Ovary (tissue), 9 donors: ENCODE results near the gene CDV3. TPM values are rescaled to one million over a fixed set of nuclear protein-coding genes. Genes with fewer than 3 reads are reported as not detected.

ENCODE experiments used
- DNase-seq, 5 donors: peaks; one replicate each; pipeline ENCODE4 v3.0.0-alpha.2; 2019 to 2020
- H3K27ac ChIP-seq, 2 donors: fragments of 200-600 bp; one replicate each; pipeline versions ENCODE4 v1.5.1 to v1.8.0; 2019 to 2022
- H3K27me3 ChIP-seq: fragments of 200-600 bp; one replicate; pipeline ENCODE4 v1.8.0; 2022
- H3K36me3 ChIP-seq: fragments of 200-600 bp; sonication (generic); one replicate; pipeline ENCODE4 v1.5.1; 2019
- H3K4me1 ChIP-seq: one replicate; pipeline ENCODE4 v1.8.1; 2013; ENCODE audit warnings: mild to moderate bottlenecking, moderate library complexity; ENCODE audit not compliant: insufficient read depth
- H3K4me3 ChIP-seq: fragments of 200-600 bp; sonication (generic); one replicate; pipeline ENCODE4 v1.5.1; 2017
- H3K9me3 ChIP-seq, 2 donors: fragments of 200-600 bp in 1 of 2; sonication (generic) in 1 of 2; one replicate each; pipeline versions ENCODE4 v1.5.1 to v1.8.1; 2013 to 2019; ENCODE audit warnings: mild to moderate bottlenecking in 1 of 2, moderate library complexity in 1 of 2
- EP300 ChIP-seq: sonication (generic); formaldehyde crosslinking; IDR thresholded peaks from one replicate; pipeline ENCODE4 v1.6.1; 2017; ENCODE audit warnings: antibody characterized with exemption
- POLR2A ChIP-seq: fragments of 450-650 bp; IDR thresholded peaks from one replicate; pipeline ENCODE4 v1.6.1; 2017; ENCODE audit warnings: antibody characterized with exemption, mild to moderate bottlenecking, moderate library complexity
- WGBS, 3 donors: extraction: QIAGEN DNeasy Blood & Tissue Kit in 1 of 3; methylation state at CpG; one replicate each; pipeline versions ENCODE4 v1.1.5 to v1.1.7; 2013 to 2017; 5-methylcytosine and 5-hydroxymethylcytosine counted together
- intact Hi-C, 4 donors: fragments of 100-400 bp; cut with DNase I; formaldehyde crosslinking; loops; one replicate each; pipeline versions ENCODE4 v1.11.0 to v1.15.1; 2022 to 2023
- polyA plus RNA-seq, 2 donors: library from polyadenylated mRNA; stranded (reverse); fragments of 200-250 nt in 1 of 2; fragments of 350-450 nt in 1 of 2; fragmentation: Illumina TruSeq in 1 of 2; extraction: RNeasy Lipid Tissue Mini Kit (QIAGEN cat#74804) in 1 of 2; gene quantifications; one replicate each; pipeline ENCODE4 v1.2.3, GENCODE V29; 2013 to 2014
- total RNA-seq, 7 donors: library from RNA; depleted of rRNA in 2 of 7; stranded (reverse); fragments of >200 nt in 2 of 7; fragmentation: NEBNext Ultra II Directional in 3 of 7; extraction: Animal tissue kit (Norgen Biotek cat#: 25700) in 3 of 7; gene quantifications; one replicate each; pipeline versions ENCODE4 v1.1.0 to v1.2.4, GENCODE V29; 2016 to 2023
- TF ChIP-seq, protein P1 (sequence below), 3 donors: fragments of 450-650 bp in 2 of 3; fragments of 200-600 bp in 1 of 3; IDR thresholded peaks; one replicate each; pipeline versions ENCODE4 v1.5.1 to v1.8.0; 2016 to 2022; ENCODE audit warnings: antibody characterized with exemption in 3 of 3, mild to moderate bottlenecking in 1 of 3
- donor health status: DM: no; HTN: no; CAD: no; lungs with moderate emphysema.
- donor health status: DM: no; HTN: no; CAD: no.
- donor health status: Bipolar disorder and iron deficiency.
- donor health status: DM: yes; HTN: yes; CAD: no.
- donor health status: DM: no; HTN: no; CAD: no.
- donor health status: DM: yes; HTN: yes; CAD: no.

The CDV3 gene
- total and polyA plus RNA-seq, 9 donors = 51.3 to 168 (median 134) TPM

GRCh38 chr3:133595341-133595740, 21.9 kb downstream of the CDV3 start:
- intact Hi-C loops = no loop called here
- Histone ChIP-seq H3K27me3 (no peaks in the 10 kb centered on the region), H3K36me3 (no peaks in the 10 kb centered on the region), H3K4me1 (no peaks in the 10 kb centered on the region), H3K4me3 (no peak overlapping the region), H3K9me3 (no peaks in the 10 kb centered on the region), H3K27ac (no peak overlapping the region)
- WGBS, 3 donors = 80 to 89% (median 80%) methylated on average over 1 of the region's 1 CpG
- TF ChIP-seq, protein P1, sequence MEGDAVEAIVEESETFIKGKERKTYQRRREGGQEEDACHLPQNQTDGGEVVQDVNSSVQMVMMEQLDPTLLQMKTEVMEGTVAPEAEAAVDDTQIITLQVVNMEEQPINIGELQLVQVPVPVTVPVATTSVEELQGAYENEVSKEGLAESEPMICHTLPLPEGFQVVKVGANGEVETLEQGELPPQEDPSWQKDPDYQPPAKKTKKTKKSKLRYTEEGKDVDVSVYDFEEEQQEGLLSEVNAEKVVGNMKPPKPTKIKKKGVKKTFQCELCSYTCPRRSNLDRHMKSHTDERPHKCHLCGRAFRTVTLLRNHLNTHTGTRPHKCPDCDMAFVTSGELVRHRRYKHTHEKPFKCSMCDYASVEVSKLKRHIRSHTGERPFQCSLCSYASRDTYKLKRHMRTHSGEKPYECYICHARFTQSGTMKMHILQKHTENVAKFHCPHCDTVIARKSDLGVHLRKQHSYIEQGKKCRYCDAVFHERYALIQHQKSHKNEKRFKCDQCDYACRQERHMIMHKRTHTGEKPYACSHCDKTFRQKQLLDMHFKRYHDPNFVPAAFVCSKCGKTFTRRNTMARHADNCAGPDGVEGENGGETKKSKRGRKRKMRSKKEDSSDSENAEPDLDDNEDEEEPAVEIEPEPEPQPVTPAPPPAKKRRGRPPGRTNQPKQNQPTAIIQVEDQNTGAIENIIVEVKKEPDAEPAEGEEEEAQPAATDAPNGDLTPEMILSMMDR (IDR thresholded peaks at IDR 0.05) = no peak
- TF ChIP-seq EP300 (no peak), POLR2A (no peak)
- no peak for DNase-seq

GRCh38 chr3:133598405-133598804, 24.9 kb downstream of the CDV3 start:
- TF ChIP-seq EP300 (no peak), POLR2A (no peak)
- TF ChIP-seq, protein P1 (IDR thresholded peaks at IDR 0.05) = no peak
- Histone ChIP-seq H3K4me1 (no peaks in the 10 kb centered on the region), H3K36me3 (no peaks in the 10 kb centered on the region), H3K27me3 (no peaks in the 10 kb centered on the region), H3K9me3 (no peaks in the 10 kb centered on the region), H3K4me3 (no peak overlapping the region), H3K27ac (no peak overlapping the region)
- 90 to 95% (median 94%) methylated on average over 3 of the region's 3 CpGs for WGBS, 3 donors
- DNase-seq = no peak
- intact Hi-C loops = no loop called here

DNA sequence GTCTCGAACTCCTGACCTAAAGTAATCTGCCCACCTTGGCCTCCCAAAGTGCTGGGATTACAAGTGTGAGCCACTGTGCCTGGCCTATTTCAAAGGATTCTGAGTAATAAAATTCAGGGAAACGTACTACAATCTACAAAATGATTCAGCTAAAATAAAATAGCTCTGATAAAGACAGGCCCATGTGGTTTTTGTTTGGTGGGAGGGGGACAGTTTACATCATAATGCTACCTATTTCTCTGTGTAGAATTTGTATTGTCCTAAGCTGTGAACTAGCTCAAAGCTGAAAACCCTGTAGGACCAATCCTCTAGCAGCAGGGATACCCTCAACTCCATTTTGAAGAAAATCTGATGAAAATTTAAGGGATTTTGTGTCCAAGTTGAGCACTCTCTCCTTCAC, 25.8 kb downstream of the CDV3 start:
- intact Hi-C loops = no loop called here
- TF ChIP-seq, protein P1 (IDR thresholded peaks at IDR 0.05) = no peak
- TF ChIP-seq EP300 = no peak
- TF ChIP-seq POLR2A = no peak
- Histone ChIP-seq H3K4me3 (no peak overlapping the region), H3K27me3 (no peaks in the 10 kb centered on the region), H3K4me1 (no peaks in the 10 kb centered on the region), H3K27ac (no peak overlapping the region), H3K36me3 (no peaks in the 10 kb centered on the region), H3K9me3 (no peaks in the 10 kb centered on the region)
- 66 to 79% (median 72%) methylated on average over 2 of the region's 2 CpGs for WGBS, 3 donors
- no peak for DNase-seq

DNA sequence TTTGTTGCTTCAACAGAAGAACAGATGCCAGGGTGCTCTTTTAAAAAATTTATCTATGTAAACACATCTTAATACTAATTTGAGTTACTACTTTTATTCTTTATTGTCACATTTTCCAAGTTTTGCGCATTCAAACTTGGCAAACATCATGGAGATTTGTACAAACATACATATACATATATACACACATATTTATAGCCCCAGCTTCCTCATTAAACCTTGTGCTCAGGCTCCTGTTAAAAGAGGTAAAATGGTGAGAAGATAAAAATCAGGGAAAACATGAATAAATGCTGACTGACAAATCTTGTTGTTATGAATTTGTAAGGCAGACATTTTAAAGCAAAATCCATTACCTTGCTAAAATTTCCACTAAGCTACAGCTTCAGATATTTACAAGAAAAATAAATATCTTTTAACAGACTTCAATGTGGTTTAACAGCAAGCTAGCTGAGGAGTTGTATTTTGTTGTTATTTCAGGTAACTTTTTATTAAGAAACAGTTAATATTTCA, 27.1 kb downstream of the CDV3 start:
- 94 to 100% (median 99%) methylated on average over 1 of the region's 1 CpG for WGBS, 3 donors
- no peak overlapping the region for H3K27ac ChIP-seq
- no peak for DNase-seq
- no peaks in the 10 kb centered on the region for H3K36me3 ChIP-seq
- H3K4me3 ChIP-seq = no peak overlapping the region
- H3K9me3 ChIP-seq = no peaks in the 10 kb centered on the region
- TF ChIP-seq, protein P1 (IDR thresholded peaks at IDR 0.05) = no peak
- TF ChIP-seq POLR2A = no peak
- TF ChIP-seq EP300 = no peak
- H3K27me3 ChIP-seq = no peaks in the 10 kb centered on the region
- no peaks in the 10 kb centered on the region for H3K4me1 ChIP-seq
- intact Hi-C loops = no loop called here
